ENCODE results near the gene TOMM7.

DNA sequence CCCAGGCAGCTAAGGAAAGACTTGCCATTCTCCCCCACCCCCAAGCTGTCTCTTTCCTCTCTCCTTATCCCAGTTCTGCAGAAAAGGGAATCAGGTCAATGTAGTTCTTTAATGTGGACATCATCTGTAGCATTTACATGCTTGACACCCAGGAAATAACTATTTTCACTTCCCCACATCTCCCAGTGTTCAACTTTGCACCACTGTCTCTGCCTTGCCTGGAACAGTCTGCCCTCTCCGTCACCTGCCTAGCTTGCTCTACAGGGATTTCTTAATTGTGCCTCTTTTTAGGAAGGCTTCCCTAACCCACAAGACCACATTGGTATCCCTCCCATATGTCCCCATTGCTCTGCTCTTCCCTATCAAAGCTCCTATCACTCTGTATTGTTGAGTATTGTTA is 45.9 kb upstream of the TOMM7 start:
- TF ChIP-seq, protein P1, sequence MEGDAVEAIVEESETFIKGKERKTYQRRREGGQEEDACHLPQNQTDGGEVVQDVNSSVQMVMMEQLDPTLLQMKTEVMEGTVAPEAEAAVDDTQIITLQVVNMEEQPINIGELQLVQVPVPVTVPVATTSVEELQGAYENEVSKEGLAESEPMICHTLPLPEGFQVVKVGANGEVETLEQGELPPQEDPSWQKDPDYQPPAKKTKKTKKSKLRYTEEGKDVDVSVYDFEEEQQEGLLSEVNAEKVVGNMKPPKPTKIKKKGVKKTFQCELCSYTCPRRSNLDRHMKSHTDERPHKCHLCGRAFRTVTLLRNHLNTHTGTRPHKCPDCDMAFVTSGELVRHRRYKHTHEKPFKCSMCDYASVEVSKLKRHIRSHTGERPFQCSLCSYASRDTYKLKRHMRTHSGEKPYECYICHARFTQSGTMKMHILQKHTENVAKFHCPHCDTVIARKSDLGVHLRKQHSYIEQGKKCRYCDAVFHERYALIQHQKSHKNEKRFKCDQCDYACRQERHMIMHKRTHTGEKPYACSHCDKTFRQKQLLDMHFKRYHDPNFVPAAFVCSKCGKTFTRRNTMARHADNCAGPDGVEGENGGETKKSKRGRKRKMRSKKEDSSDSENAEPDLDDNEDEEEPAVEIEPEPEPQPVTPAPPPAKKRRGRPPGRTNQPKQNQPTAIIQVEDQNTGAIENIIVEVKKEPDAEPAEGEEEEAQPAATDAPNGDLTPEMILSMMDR (IDR thresholded peaks at IDR 0.05), result no peak
- no peak for TF ChIP-seq POLR2A (IDR thresholded peaks at IDR 0.05)
